Astrocyte (in vitro differentiated cells and primary cell): ENCODE data around the gene RSRP1. TPM values are rescaled to one million over a fixed set of nuclear protein-coding genes. Genes with fewer than 3 reads are reported as not detected.
A peak's percentile ranks its signal among the peaks of the same experiment; 100 is the strongest.

Source experiments
- DNase-seq: peaks from one replicate; pipeline ENCODE4 v3.0.0-alpha.2; 2010; ENCODE audit warnings: low read depth
- FAIRE-seq: peaks from 2 replicates; lab custom pipeline; 2011; peaks lifted over from hg19 to GRCh38; lab: Jason Lieb, UNC
- H2AFZ ChIP-seq: 2 replicates; pipeline ENCODE4 v1.6.0; 2012; ENCODE audit warnings: low read depth, low read length, inconsistent platforms
- H3K27ac ChIP-seq: 2 replicates; pipeline ENCODE4 v1.5.1; 2011; ENCODE audit warnings: low read depth, low read length, inconsistent platforms
- H3K27me3 ChIP-seq: 2 replicates; pipeline ENCODE4 v1.6.0; 2011; ENCODE audit warnings: low read length, inconsistent platforms; ENCODE audit not compliant: insufficient read depth
- H3K36me3 ChIP-seq: 2 replicates; pipeline ENCODE4 v1.5.1; 2011; ENCODE audit warnings: low read length, inconsistent platforms; ENCODE audit not compliant: insufficient read depth
- H3K4me1 ChIP-seq: 2 replicates; pipeline ENCODE4 v1.5.1; 2011; ENCODE audit warnings: low read length, inconsistent platforms; ENCODE audit not compliant: insufficient read depth
- H3K4me2 ChIP-seq: 2 replicates; pipeline ENCODE4 v1.6.0; 2012; ENCODE audit warnings: low read length, inconsistent platforms
- H3K4me3 ChIP-seq: 2 replicates; pipeline ENCODE4 v1.5.1; 2011; ENCODE audit warnings: low read depth, mild to moderate bottlenecking, low read length, inconsistent platforms; ENCODE audit not compliant: insufficient read depth
- H3K79me2 ChIP-seq: 2 replicates; pipeline ENCODE4 v1.6.0; 2012; ENCODE audit warnings: mild to moderate bottlenecking, low read length, inconsistent platforms; ENCODE audit not compliant: insufficient read depth
- H3K9ac ChIP-seq: 2 replicates; pipeline ENCODE4 v1.6.0; 2012; ENCODE audit warnings: mild to moderate bottlenecking, low read length, inconsistent platforms
- H3K9me3 ChIP-seq: 2 replicates; pipeline ENCODE4 v1.5.1; 2012; ENCODE audit warnings: low read depth, mild to moderate bottlenecking, low read length, inconsistent platforms; ENCODE audit not compliant: insufficient read depth
- H4K20me1 ChIP-seq: 2 replicates; pipeline ENCODE4 v1.6.0; 2012; ENCODE audit warnings: low read length, inconsistent platforms; ENCODE audit not compliant: insufficient read depth
- H3K27ac Mint-ChIP-seq: one replicate; pipeline ENCODE4 v1.8.0; 2021; ENCODE audit warnings: mild to moderate bottlenecking, mixed read lengths; ENCODE audit not compliant: unreplicated experiment
- H3K27me3 Mint-ChIP-seq: one replicate; pipeline ENCODE4 v1.8.0; 2021; ENCODE audit warnings: low read depth, mixed read lengths; ENCODE audit not compliant: unreplicated experiment
- H3K36me3 Mint-ChIP-seq: one replicate; pipeline ENCODE4 v1.8.0; 2021; ENCODE audit warnings: low read depth, mixed read lengths; ENCODE audit not compliant: unreplicated experiment
- H3K4me1 Mint-ChIP-seq: one replicate; pipeline ENCODE4 v1.8.0; 2021; ENCODE audit warnings: low read depth, mixed read lengths; ENCODE audit not compliant: unreplicated experiment
- H3K4me3 Mint-ChIP-seq: one replicate; pipeline ENCODE4 v1.8.0; 2021; ENCODE audit warnings: mild to moderate bottlenecking, moderate library complexity, mixed read lengths; ENCODE audit not compliant: unreplicated experiment
- H3K9me3 Mint-ChIP-seq: one replicate; pipeline ENCODE4 v1.8.0; 2021; ENCODE audit warnings: mild to moderate bottlenecking, mixed read lengths; ENCODE audit not compliant: unreplicated experiment
- CTCF ChIP-seq: IDR thresholded peaks from 2 replicates; pipeline ENCODE4 v1.5.1; 2011; ENCODE audit warnings: low read depth, mild to moderate bottlenecking, inconsistent platforms, low read length, moderate library complexity; ENCODE audit not compliant: insufficient read depth
- EZH2 ChIP-seq: IDR thresholded peaks from 2 replicates; pipeline ENCODE4 v1.6.1; 2012; ENCODE audit warnings: mild to moderate bottlenecking, low read length, inconsistent platforms; ENCODE audit not compliant: insufficient read depth
- total RNA-seq: library from RNA; stranded (reverse); gene quantifications from 2 replicates; pipeline ENCODE4 v1.2.1, GENCODE V29; 2021

RSRP1 gene
- total RNA-seq, 1 donor from 2014 or later = 88.3 TPM

GRCh38 chr1:25247829-25248754 is 838 bp upstream of the RSRP1 start:
- no peak for FAIRE-seq
- H3K9me3 Mint-ChIP-seq = no peaks in the 10 kb centered on the region
- Histone ChIP-seq H3K9me3 (no peaks in the 10 kb centered on the region), H3K4me1 (peaks cover 16% of the 10 kb centered on the region), H3K9ac (peak overlapping the region; percentile 100), H3K36me3 (peaks cover 21% of the 10 kb centered on the region), H3K27ac (peak overlapping the region; percentile 98), H3K4me2 (peak overlapping the region; percentile 99), H3K4me3 (peak overlapping the region; percentile 100), H3K79me2 (peaks cover 42% of the 10 kb centered on the region), H3K27me3 (no peaks in the 10 kb centered on the region), H2AFZ (peak overlapping the region; percentile 84), H4K20me1 (peaks cover 41% of the 10 kb centered on the region)
- H3K36me3 Mint-ChIP-seq = peaks cover 21% of the 10 kb centered on the region
- TF ChIP-seq EZH2 = no peak
- no peak for TF ChIP-seq CTCF
- H3K27me3 Mint-ChIP-seq = no peaks in the 10 kb centered on the region
- no peak for DNase-seq
- H3K4me3 Mint-ChIP-seq = peak overlapping the region; percentile 99
- peak overlapping the region; percentile 94 for H3K27ac Mint-ChIP-seq
- peaks cover 19% of the 10 kb centered on the region for H3K4me1 Mint-ChIP-seq

GRCh38 chr1:25246600-25247023 is 642 bp downstream of the RSRP1 start:
- DNase-seq = no peak

More at GRCh38 chr1:25246600-25247023, 642 bp downstream of the RSRP1 start:
- H3K9me3 Mint-ChIP-seq = no peaks in the 10 kb centered on the region
- H3K9me3 ChIP-seq = no peaks in the 10 kb centered on the region
- H3K4me3 Mint-ChIP-seq = peak overlapping the region; percentile 99
- TF ChIP-seq CTCF (no peak), EZH2 (no peak)
- peak overlapping the region; percentile 99 for H3K4me2 ChIP-seq
- H3K9ac ChIP-seq = peak overlapping the region; percentile 100
- peak overlapping the region; percentile 100 for H3K4me3 ChIP-seq
- peaks cover 50% of the 10 kb centered on the region for H4K20me1 ChIP-seq
- H3K27ac ChIP-seq = peak overlapping the region; percentile 98
- H3K27me3 Mint-ChIP-seq = no peaks in the 10 kb centered on the region
- H3K4me1 Mint-ChIP-seq = peaks cover 19% of the 10 kb centered on the region
- peak overlapping the region; percentile 48 for H2AFZ ChIP-seq
- H3K36me3 Mint-ChIP-seq = peaks cover 23% of the 10 kb centered on the region
- peaks cover 54% of the 10 kb centered on the region for H3K79me2 ChIP-seq
- peaks cover 16% of the 10 kb centered on the region for H3K4me1 ChIP-seq
- peak overlapping the region; percentile 96 for H3K27ac Mint-ChIP-seq
- H3K36me3 ChIP-seq = peaks cover 33% of the 10 kb centered on the region
- H3K27me3 ChIP-seq = no peaks in the 10 kb centered on the region
- no peak for FAIRE-seq
